ENCODE results near the gene SSPN.

GRCh38 chr12:26204612-26205289, 9.4 kb downstream of the SSPN start:
- TF ChIP-seq CTCF (conservative IDR thresholded peaks at IDR 0.05; ENCODE audit: low read depth, low read length): no peak
- no peak for TF ChIP-seq EZH2 (IDR thresholded peaks at IDR 0.05; ENCODE audit: low read length, unreplicated experiment)
- TF ChIP-seq EZH2phosphoT487 (IDR thresholded peaks at IDR 0.05; ENCODE audit: borderline replicate concordance, low read length): no peak
